ENCODE results near the gene DHX35. TPM values are rescaled to one million over a fixed set of nuclear protein-coding genes. Genes with fewer than 3 reads are reported as not detected.

Gene DHX35
- total and polyA plus RNA-seq, 10 of the 15 experiments (the other 5 are each of a cell fraction or from before 2014, with no cell fraction given), result 4.3 to 21.6 (median 14.9) TPM

- CTCF ChIA-PET, result interaction anchor here (0.6 to 1.5 kb wide), 4 partner anchors 11 to 1422 kb away, joined by 3 to 6 read pairs (median 4); no protein-coding TSS in a partner anchor
- ATAC-seq, result no peak
- Histone ChIP-seq H4K20me1 (ENCODE audit: control insufficient read depth, insufficient read depth) (no peaks in the 10 kb centered on the region), H3K4me1 (ENCODE audit: control insufficient read depth, insufficient read depth, low read length) (no peaks in the 10 kb centered on the region), H3K79me2 (ENCODE audit: control insufficient read depth, insufficient read depth, low read length) (no peaks in the 10 kb centered on the region), H2AFZ (ENCODE audit: control insufficient read depth, low read depth, low read length) (no peak overlapping the region), H3K4me3 (no peak overlapping the region), H3K4me2 (ENCODE audit: control insufficient read depth, insufficient read depth) (no peak overlapping the region), H3K9me3 (replicated peaks; ENCODE audit: control insufficient read depth, insufficient read depth, low read length) (no peaks in the 10 kb centered on the region; the same call in 2 of the 3 replicates), H3K27me3 (replicated peaks in 1 of 2; ENCODE audit: control insufficient read depth in 2 of 2, insufficient read depth in 2 of 2, low read length in 1 of 2) (peaks cover 0 to 3% of the 10 kb centered on the region in 2 experiments; a peak in 3 of 4 replicates), H3K27ac (ENCODE audit: control insufficient read depth, insufficient read depth) (no peak overlapping the region), H3K9ac (ENCODE audit: control insufficient read depth, insufficient read depth, low read length) (no peak overlapping the region), H3K36me3 (ENCODE audit: control insufficient read depth in 2 of 2, insufficient read depth in 2 of 2, low read length in 1 of 2) (no peaks in the 10 kb centered on the region)
- intact Hi-C loops (cut with micrococcal nuclease; ENCODE audit: unreplicated experiment) (loop anchor here (10.0 kb wide), 1 partner anchor 65 kb away; no protein-coding TSS in a partner anchor), in situ Hi-C loops (cut with MboI) (no loop called here)
- RAD21 ChIA-PET (ENCODE audit: unreplicated experiment), result no interaction called here
- no peak for DNase-seq (ENCODE audit: low read depth, low spot score)
- FAIRE-seq, result no peak
- no TSS peak for BruUV-seq (replicated peaks)
- TF ChIP-seq RAD21 (IDR thresholded peaks at IDR 0.05; ENCODE audit: insufficient read depth, low read depth, low read length) (no peak), SMC3 (IDR thresholded peaks at IDR 0.05; ENCODE audit: borderline replicate concordance, low read length) (no peak), ZNF207 (IDR thresholded peaks at IDR 0.05; ENCODE audit: borderline replicate concordance) (no peak), SRF (IDR thresholded peaks at IDR 0.05; ENCODE audit: low read depth in 2 of 2, low read length in 2 of 2) (no peak), ZBED1 (IDR thresholded peaks at IDR 0.05; ENCODE audit: borderline replicate concordance) (no peak), IRF3 (IDR thresholded peaks at IDR 0.05) (no peak), EP300 (IDR thresholded peaks at IDR 0.05; ENCODE audit: borderline replicate concordance in 1 of 2, control insufficient read depth in 1 of 2, low read depth in 2 of 2, low read length in 2 of 2) (no peak), CHD4 (IDR thresholded peaks at IDR 0.05) (no peak)
- SMC1A ChIA-PET (ENCODE audit: uncharacterized antibody, unreplicated experiment), result interaction anchor here (1.3 to 1.6 kb wide), 2 partner anchors 12 to 20 kb away, joined by 3 to 5 read pairs; no protein-coding TSS in a partner anchor
- POLR2A ChIA-PET, result no interaction called here
- 5% methylated on average over 5 of the region's 6 CpGs for WGBS (ENCODE audit: insufficient coverage, insufficient replicate concordance, low lambda C conversion rate, missing lambda C conversion rate)
These were observed 107.8 kb downstream of the DHX35 start for GRCh38 chr20:39069976-39070375.
